ENCODE results near the gene SOX13. TPM values are rescaled to one million over a fixed set of nuclear protein-coding genes. Genes with fewer than 3 reads are reported as not detected.
"Not testable (repeated sequence)": the region's sequence is repeated elsewhere in the genome, so short reads cannot be mapped to it uniquely, and the experiment has no call there.

The SOX13 gene
- polyA plus RNA-seq, 4 donors, result 16.5 to 67.4 (median 42.3) TPM

DNA sequence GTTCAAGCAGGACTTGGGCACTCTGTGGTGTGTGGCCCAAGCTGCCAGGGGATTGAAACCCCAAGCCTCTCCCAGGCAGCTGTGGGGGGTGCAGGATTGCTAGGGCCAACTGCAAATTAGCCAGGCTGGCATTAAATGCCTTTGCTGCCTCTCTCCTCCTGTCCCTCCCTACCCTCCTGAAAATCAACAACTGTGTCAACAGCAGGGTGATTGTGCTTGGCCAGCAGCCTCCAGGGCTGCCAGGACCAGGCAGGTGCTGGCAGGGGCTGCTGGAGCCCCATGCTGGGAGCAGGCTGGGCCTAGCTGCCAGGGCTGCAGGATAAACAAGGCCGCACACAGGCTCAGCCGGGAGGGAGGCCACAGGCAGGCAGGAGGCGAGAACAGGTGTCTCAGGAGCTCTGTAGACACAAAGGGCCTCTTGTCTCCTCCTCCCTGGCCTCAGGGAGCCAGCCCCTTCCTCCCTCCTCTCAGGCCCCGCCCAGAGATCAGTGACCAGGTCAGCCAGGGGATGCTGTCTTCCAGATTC lies 11.4 kb downstream of the SOX13 start:
- no peak for DNase-seq (ENCODE audit: low read depth in 4 of 4, low spot score in 3 of 4)

GRCh38 chr1:204085876-204086275 lies 13.0 kb downstream of the SOX13 start:
- DNase-seq (ENCODE audit: low read depth in 4 of 4, low spot score in 3 of 4), result no peak

DNA sequence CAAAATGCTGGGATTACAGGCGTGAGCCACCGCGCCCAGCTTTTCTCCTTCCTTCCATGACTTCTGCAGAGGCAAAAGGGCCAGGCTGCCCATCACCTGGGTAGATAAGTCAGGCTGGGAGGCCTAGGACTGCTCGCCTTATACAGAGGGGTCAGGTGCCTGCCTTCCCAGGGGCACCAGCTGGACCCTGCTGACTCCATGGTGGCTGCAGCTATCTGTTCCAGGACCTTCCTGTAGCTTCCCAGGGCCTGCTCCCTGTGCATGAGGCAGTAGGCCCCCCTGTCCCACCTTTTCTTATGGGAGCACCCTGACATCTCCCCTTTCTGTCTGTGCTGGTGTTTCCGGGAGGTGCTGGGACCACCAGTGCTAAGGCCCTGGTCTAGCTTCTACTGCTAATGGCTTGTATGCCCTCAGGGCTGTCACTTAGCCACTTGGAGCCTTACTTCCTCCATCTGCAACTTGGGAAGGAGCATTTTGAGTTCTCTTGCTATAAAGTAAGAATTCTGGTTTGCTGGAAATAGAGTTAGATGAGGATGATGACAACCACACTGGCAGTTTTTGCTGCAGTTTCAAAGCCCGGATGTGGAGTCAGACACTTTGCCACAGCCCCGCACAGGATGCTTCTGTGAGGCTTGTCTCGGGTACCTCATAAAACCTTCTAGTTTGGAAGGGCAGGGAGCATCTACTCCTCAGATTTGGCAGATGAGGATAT lies 14.4 kb downstream of the SOX13 start:
- no peak for DNase-seq (ENCODE audit: low read depth in 4 of 4, low spot score in 3 of 4)

- DNase-seq (ENCODE audit: low read depth in 4 of 4, low spot score in 3 of 4), result no peak
Measured at GRCh38 chr1:204087893-204088528, 15.1 kb downstream of the SOX13 start.

- no peak for DNase-seq (ENCODE audit: low read depth in 4 of 4, low spot score in 3 of 4)
Measured at GRCh38 chr1:204088596-204088995, 15.7 kb downstream of the SOX13 start.

DNA sequence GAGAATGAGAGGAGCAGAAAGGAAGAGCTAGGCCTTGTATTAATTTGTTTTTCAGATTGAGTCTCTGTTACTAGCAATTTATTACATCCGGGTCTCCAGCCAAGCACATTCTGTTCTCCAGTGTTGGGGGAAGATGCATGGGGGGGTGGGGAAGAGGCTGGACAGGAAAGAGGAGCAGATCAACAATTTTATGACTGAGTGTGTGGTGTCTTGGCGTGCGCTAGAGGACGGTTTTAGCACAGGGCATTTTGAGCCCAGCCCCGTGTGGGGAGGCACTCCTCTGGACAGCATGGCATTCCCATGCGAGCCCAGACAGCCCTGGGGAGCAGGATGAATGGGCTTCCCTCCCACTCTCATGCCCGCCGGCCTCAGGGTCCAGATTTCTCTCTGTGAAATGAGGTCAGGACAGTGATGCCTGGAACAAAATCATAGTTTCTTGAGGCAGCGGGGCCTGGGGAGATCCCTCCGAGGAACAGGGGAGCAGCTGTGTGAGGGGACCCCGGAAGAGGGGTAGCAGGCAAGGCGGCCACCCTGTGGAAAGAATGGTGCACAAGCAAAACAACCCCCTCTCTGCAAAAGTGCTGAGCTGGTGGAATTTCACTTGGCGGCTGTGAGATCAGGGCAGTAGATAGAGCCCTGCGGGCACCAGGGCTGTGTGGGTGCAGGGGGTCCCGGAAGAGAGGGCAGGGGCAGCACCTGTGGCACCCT lies 16.3 kb downstream of the SOX13 start:
- no peak for DNase-seq (ENCODE audit: low read depth in 4 of 4, low spot score in 3 of 4)

DNA sequence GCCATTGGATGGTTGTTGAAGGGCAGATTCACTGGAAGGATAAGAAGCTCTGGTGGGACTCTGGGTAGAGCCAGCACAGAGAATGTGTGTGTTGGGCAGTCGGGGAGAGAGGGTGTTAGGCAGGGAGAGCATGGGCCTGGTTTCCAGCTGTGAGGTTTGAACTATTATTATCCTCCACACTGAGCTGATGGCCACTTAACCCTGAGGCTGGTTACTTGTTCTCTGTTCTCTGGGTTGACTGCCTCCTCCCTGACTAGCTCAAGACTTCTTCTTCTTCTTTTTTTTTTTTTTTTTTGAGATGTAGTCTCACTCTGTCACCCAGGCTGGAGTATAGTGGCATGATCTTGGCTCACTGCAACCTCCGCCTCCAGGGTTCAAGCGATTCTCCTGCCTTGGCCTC lies 17.2 kb downstream of the SOX13 start:
- not testable (repeated sequence) for DNase-seq (ENCODE audit: low read depth in 4 of 4, low spot score in 3 of 4)

DNA sequence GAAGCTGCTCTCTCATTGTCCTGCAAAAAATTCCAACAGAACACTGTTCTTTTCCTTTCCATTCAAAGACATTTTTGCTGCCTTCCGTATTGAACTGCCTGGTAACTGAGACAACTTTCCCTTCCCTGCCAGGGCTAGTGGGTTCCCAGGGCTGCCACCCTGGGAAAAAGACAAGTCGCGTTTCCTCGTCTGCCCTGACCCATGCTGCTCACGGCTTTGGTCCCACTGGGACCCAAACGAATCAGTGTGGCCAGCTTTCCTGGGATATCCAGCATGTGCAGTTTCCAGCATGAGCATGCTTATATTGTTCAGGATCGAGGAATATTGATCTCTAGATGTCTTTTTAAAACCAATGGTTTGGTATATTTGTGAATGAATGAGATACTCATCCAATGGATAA lies 18.2 kb downstream of the SOX13 start:
- no peak for DNase-seq (ENCODE audit: low read depth in 4 of 4, low spot score in 3 of 4)

DNA sequence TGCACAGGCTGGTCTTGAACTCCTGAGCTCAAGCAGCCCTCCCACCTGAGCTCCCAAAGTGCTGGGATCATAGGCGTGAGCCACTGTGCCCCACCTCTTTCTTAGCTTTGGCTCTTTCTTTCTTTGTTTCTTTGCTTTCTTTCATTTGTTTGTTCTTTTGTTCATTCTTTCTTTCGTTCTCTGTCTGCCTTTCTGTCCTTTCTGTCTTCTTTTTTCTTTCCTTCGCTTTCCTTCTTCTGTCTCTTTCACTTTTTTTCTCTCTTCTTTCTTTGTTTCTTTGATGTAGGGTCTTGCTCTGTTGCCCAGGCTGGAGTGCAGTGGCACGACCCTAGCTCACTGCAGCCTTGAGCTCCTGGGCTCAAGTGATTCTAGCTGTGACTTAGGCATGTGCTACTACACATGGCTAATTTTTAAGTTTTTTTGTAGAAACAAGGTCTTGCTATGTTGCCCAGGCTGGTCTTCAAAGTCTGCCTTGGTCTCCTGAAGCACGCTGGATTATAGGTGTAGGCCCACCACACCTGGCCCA lies 18.9 kb downstream of the SOX13 start:
- no peak for DNase-seq (ENCODE audit: low read depth in 4 of 4, low spot score in 3 of 4)

DNA sequence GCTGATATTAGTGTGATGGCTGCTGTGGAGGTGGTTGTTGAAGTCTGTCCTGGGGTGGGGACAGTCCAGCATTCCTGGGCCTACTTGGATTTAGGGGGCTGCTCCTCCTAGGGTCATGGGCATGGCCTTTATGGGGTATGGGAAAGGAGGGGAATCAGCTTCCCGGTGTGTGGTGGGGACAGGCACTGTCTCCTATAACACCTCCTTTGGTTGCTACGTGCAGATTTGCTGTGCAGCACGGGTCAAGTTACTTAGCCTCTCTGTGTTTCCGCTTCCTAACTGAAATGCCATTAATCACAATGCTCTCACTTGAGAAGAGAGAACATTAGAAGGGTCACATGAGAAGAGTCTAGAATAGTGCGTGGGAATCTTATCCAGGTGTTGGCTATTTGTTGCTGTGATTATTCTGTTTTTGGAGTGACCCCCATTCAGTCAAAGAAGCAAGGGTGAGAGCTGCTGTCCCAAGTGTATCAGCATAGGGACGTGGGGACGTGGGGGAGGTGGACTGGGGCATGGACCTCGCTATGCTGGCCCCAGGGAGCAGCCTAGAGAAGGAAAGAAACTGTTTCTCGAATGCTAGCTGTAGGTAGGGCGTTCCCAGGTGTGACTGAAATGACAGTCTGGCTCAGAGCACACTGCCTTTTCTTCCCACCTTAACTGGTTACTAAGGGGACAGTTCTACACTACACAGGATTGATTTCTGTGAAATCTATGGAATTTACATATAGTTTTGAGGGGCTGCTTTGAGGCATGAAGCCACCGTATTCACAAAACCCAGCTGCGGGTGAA lies 19.9 kb downstream of the SOX13 start:
- DNase-seq (ENCODE audit: low read depth in 4 of 4, low spot score in 3 of 4), result no peak

DNA sequence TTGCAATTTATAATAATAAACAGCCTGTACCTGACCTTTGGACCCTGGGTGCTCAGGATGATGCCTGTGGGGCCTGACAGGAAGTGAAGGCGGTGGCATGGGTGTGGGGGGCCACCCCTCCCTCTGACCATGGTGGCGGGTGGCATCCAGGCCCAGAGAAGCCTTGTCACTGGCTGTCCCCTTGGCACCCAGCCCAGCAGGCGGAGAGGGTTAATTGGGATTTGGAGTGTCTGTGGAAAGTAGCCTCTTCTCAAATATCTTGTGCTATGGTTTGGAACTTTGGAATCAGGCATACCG lies 20.5 kb downstream of the SOX13 start:
- no peak for DNase-seq (ENCODE audit: low read depth in 4 of 4, low spot score in 3 of 4)

- DNase-seq (ENCODE audit: low read depth in 4 of 4, low spot score in 3 of 4), result no peak
Measured at GRCh38 chr1:204093781-204094180, 20.9 kb downstream of the SOX13 start.

- no peak for DNase-seq (ENCODE audit: low read depth in 4 of 4, low spot score in 3 of 4)
Measured at GRCh38 chr1:204094313-204094729, 21.4 kb downstream of the SOX13 start.

DNA sequence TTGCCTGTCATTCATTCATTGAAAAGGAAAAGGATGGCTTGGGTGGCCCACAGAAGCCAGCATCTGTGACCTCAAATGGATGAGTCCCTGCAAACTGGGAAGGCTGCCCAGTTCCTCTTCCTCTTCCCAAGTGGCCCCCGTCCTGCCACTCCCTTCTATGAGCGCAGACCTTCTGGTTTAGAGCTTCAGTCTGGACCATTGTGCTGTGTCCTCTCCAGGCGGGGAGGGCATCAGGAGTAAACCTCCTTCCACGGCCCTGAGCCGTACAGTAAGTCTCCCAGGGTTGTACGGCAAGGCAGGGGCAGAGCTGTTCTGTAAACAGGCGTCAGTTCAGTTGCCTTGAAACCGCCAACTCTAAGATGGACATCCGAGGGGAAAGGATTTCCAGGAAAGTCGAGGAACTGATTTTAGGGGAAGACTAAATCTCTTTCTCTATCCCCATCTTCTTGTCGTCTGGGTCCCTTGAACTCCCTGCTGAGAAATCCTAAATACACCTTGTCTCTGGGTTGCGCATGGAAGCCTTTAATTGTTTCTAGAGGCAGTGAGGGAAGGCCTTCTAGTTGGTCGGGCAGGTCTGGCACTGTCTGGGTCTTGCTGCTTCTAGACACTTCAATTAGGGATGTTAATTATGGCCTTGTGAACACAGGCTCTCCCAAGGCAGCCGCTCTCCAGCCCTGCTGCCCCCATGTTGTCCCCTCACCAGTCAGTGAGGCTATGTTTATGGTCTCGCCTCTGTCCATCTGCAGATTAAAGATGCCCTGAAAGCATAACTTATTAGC lies 22.1 kb downstream of the SOX13 start:
- no peak for DNase-seq (ENCODE audit: low read depth in 4 of 4, low spot score in 3 of 4)

- DNase-seq (ENCODE audit: low read depth in 4 of 4, low spot score in 3 of 4), result no peak
Measured at GRCh38 chr1:204096931-204097330, 24.0 kb downstream of the SOX13 start.

- no peak for DNase-seq (ENCODE audit: low read depth in 4 of 4, low spot score in 3 of 4)
Measured at GRCh38 chr1:204098683-204099082, 25.8 kb downstream of the SOX13 start.

- not testable (repeated sequence) for DNase-seq (ENCODE audit: low read depth in 4 of 4, low spot score in 3 of 4)
Measured at GRCh38 chr1:204099754-204100153, 26.8 kb downstream of the SOX13 start.

DNA sequence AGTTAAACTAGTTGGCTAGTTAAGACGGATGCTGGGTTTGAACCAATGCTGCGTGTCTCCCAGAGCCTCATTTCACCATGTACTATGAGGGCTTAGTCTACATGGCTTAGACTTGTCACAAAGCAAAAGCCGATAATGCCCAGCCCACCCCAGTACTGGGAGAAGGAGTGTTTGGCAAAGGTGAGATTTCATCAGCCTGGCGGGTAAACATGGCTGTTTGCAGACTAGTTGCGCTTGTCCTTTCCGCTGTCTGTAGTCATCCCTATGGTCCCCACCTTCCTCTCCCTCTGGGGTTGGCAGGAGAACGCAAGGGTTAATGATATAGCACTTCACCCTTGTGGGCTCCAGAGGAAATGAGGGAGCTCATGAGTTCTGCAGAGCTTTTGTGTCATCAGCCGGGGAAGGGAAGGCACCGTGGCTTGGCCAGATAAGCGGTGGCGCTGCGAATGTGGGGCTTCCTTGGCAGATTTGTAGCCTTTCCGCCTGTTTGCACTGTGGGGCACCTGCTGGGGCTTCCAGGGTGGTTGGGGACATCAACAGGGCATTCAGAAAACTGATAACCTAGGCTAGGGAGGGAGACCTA lies 29.2 kb downstream of the SOX13 start:
- no peak for DNase-seq (ENCODE audit: low read depth in 4 of 4, low spot score in 3 of 4)

DNA sequence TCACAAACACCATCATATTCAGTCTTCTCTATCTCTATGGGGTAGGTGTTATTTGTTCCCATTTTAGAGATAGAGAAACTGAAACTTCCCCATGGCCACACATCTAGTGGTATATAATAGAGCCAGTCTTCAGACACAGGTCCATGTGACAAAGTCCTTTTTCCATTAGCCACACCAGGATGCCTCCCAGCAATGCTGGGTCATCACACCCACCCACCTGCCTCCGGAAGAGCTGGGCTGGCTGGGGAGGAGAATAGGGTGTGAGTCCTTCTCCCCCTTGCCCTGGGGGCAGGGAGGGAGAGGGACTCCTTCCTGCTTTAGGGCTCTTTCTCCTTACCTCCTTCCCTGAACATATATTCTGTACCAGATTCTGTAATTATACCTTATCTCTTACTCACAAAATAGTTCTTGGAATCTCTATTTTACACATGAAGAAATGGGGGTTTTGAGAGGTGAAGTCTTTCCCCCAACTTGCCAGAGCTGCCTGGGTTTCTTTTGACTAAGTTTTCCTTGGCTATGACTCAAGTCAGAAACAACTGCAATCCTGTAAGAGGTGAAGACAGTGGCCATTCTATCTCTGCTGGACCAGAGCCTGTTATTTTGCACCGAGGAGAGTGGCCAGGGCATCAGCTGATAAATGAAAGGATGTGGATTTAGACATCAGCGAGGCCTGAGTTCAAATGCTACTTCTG lies 30.0 kb downstream of the SOX13 start:
- DNase-seq (ENCODE audit: low read depth in 4 of 4, low spot score in 3 of 4), result no peak
